Left lung (tissue), 10 donors: Measurements from ENCODE around the gene TTC39B. TPM values are rescaled to one million over a fixed set of nuclear protein-coding genes. Genes with fewer than 3 reads are reported as not detected.

Experiments
- ATAC-seq: fragments of 200-7000 bp; cut with Tn5 transposase; one replicate; pipeline ENCODE4 v1.9.1; 2020; ENCODE audit warnings: moderate library complexity
- DNase-seq, 4 donors: peaks; one replicate each; pipeline ENCODE4 v3.0.0-alpha.2; 2013 to 2020
- H3K27ac ChIP-seq, 2 donors: fragments of 200-600 bp; sonication (generic) in 1 of 2; one replicate each; pipeline versions ENCODE4 v1.5.0 to v1.8.0; 2020 to 2021
- H3K27me3 ChIP-seq, 2 donors: fragments of 200-600 bp; sonication (generic) in 1 of 2; one replicate each; pipeline versions ENCODE4 v1.5.0 to v1.8.0; 2020 to 2021
- H3K36me3 ChIP-seq, 2 donors: fragments of 200-600 bp; sonication (generic) in 1 of 2; one replicate each; pipeline versions ENCODE4 v1.5.0 to v1.8.0; 2020 to 2021
- H3K4me1 ChIP-seq, 2 donors: fragments of 200-600 bp; one replicate each; pipeline ENCODE4 v1.8.0; 2021
- H3K4me3 ChIP-seq, 2 donors: fragments of 200-600 bp; sonication (generic) in 1 of 2; one replicate each; pipeline versions ENCODE4 v1.5.0 to v1.8.0; 2020 to 2021; ENCODE audit warnings: mild to moderate bottlenecking in 1 of 2
- H3K9me3 ChIP-seq, 2 donors: fragments of 200-600 bp; sonication (generic) in 1 of 2; one replicate each; pipeline versions ENCODE4 v1.5.0 to v1.8.0; 2020 to 2021
- CTCF ChIP-seq, 2 donors: fragments of 200-600 bp; sonication (generic) in 1 of 2; IDR thresholded peaks; one replicate each; pipeline versions ENCODE4 v1.5.0 to v1.8.0; 2021; ENCODE audit warnings: antibody characterized with exemption in 2 of 2
- intact Hi-C, 2 donors: fragments of 100-400 bp; cut with DNase I; formaldehyde crosslinking; loops; one replicate each; pipeline versions ENCODE4 v1.11.2 to v1.14.2; 2022
- polyA plus RNA-seq, 6 donors: library from polyadenylated mRNA; unstranded; fragments of 120-200 nt; gene quantifications; one replicate each; pipeline ENCODE4 v1.2.1, GENCODE V29; 2013; ENCODE audit not compliant: insufficient read length in 6 of 6
- total RNA-seq, 2 donors: library from RNA; stranded (reverse); fragmentation: NEBNext Ultra II Directional; extraction: Animal tissue kit (Norgen Biotek cat#: 25700); gene quantifications; one replicate each; pipeline ENCODE4 v1.2.1, GENCODE V29; 2021
- donor health status: DM: no; HTN: yes; CAD: no.
- donor health status: DM: no; HTN: no; CAD: no.

The TTC39B gene
- total and polyA plus RNA-seq, 8 donors = 10.7 to 23.2 (median 13.1) TPM

GRCh38 chr9:15131094-15131493 lies 175.9 kb downstream of the TTC39B start:
- intact Hi-C loops = no loop called here
- H3K4me1 ChIP-seq = no peaks in the 10 kb centered on the region
- no peak overlapping the region for H3K4me3 ChIP-seq
- H3K27me3 ChIP-seq = no peaks in the 10 kb centered on the region
- H3K27ac ChIP-seq = no peak overlapping the region
- H3K9me3 ChIP-seq = no peaks in the 10 kb centered on the region
- DNase-seq (no peak), ATAC-seq (no peak)
- no peak for TF ChIP-seq CTCF (IDR thresholded peaks at IDR 0.05)
- H3K36me3 ChIP-seq = no peaks in the 10 kb centered on the region

GRCh38 chr9:15127831-15128230 lies 179.2 kb downstream of the TTC39B start:
- TF ChIP-seq CTCF (IDR thresholded peaks at IDR 0.05) = no peak
- no peaks in the 10 kb centered on the region for H3K27me3 ChIP-seq
- H3K4me1 ChIP-seq = no peaks in the 10 kb centered on the region
- no peak overlapping the region for H3K4me3 ChIP-seq
- no peak for DNase-seq
- H3K36me3 ChIP-seq = no peaks in the 10 kb centered on the region
- H3K9me3 ChIP-seq = no peaks in the 10 kb centered on the region
- intact Hi-C loops = no loop called here
- no peak overlapping the region for H3K27ac ChIP-seq
- ATAC-seq = peak; percentile 61

- H3K9me3 ChIP-seq = no peaks in the 10 kb centered on the region
- no peak for DNase-seq
- TF ChIP-seq CTCF (IDR thresholded peaks at IDR 0.05) = no peak
- ATAC-seq = no peak
- intact Hi-C loops = no loop called here
- no peaks in the 10 kb centered on the region for H3K27me3 ChIP-seq
- no peaks in the 10 kb centered on the region for H3K4me1 ChIP-seq
- no peak overlapping the region for H3K4me3 ChIP-seq
- no peaks in the 10 kb centered on the region for H3K36me3 ChIP-seq
- no peak overlapping the region for H3K27ac ChIP-seq
These were observed 185.4 kb downstream of the TTC39B start for GRCh38 chr9:15121630-15122029.

GRCh38 chr9:15116130-15116580 lies 190.9 kb downstream of the TTC39B start:
- H3K27ac ChIP-seq = no peak overlapping the region
- H3K4me1 ChIP-seq = no peaks in the 10 kb centered on the region
- no peaks in the 10 kb centered on the region for H3K36me3 ChIP-seq
- H3K9me3 ChIP-seq = no peaks in the 10 kb centered on the region
- ATAC-seq = no peak
- DNase-seq = peak in 1 of 4 donors; percentile 44
- no peak overlapping the region for H3K4me3 ChIP-seq
- peaks cover 0 to 5% of the 10 kb centered on the region in 2 donors for H3K27me3 ChIP-seq
- intact Hi-C loops = no loop called here
- TF ChIP-seq CTCF (IDR thresholded peaks at IDR 0.05) = no peak

- ATAC-seq (no peak), DNase-seq (no peak)
- Histone ChIP-seq H3K27me3 (peaks cover 0 to 5% of the 10 kb centered on the region in 2 donors), H3K4me1 (no peaks in the 10 kb centered on the region), H3K4me3 (no peak overlapping the region), H3K27ac (no peak overlapping the region), H3K9me3 (no peaks in the 10 kb centered on the region), H3K36me3 (no peaks in the 10 kb centered on the region)
- no peak for TF ChIP-seq CTCF (IDR thresholded peaks at IDR 0.05)
- intact Hi-C loops = no loop called here
These were observed 191.3 kb downstream of the TTC39B start for GRCh38 chr9:15115702-15116101.
